Endodermal cell (in vitro differentiated cells): ENCODE results near the gene VSTM4. TPM values are rescaled to one million over a fixed set of nuclear protein-coding genes. Genes with fewer than 3 reads are reported as not detected.

Source experiments
- DNase-seq: peaks from one replicate; pipeline ENCODE4 v3.0.0-alpha.2; 2017
- H3K27ac ChIP-seq: 2 replicates; pipeline ENCODE4 v1.5.1; 2013; ENCODE audit warnings: mild to moderate bottlenecking, low read depth, low read length, moderate library complexity
- H3K27me3 ChIP-seq: 2 replicates; pipeline ENCODE4 v1.6.1; 2013; ENCODE audit warnings: mild to moderate bottlenecking, low read length, moderate library complexity; ENCODE audit not compliant: insufficient read depth, control insufficient read depth, poor library complexity, severe bottlenecking
- H3K36me3 ChIP-seq: 2 replicates; pipeline ENCODE4 v1.7.0; 2013; ENCODE audit warnings: mild to moderate bottlenecking, low read length, moderate library complexity; ENCODE audit not compliant: control insufficient read depth, insufficient read depth
- H3K4me1 ChIP-seq: one replicate; pipeline ENCODE4 v1.7.0; 2013; ENCODE audit warnings: low read length; ENCODE audit not compliant: control insufficient read depth, insufficient read depth
- H3K4me3 ChIP-seq: 2 replicates; pipeline ENCODE4 v1.5.1; 2013; ENCODE audit warnings: mild to moderate bottlenecking, low read length, moderate library complexity
- H3K9ac ChIP-seq: 2 replicates; pipeline ENCODE4 v1.6.1; 2013; ENCODE audit warnings: mild to moderate bottlenecking, low read length, moderate library complexity; ENCODE audit not compliant: poor library complexity, severe bottlenecking; ENCODE audit errors: extremely low read depth
- H3K9me3 ChIP-seq: 2 replicates; pipeline ENCODE4 v1.6.1; 2013; ENCODE audit warnings: mild to moderate bottlenecking, low read length, moderate library complexity; ENCODE audit not compliant: control insufficient read depth
- H3K27ac Mint-ChIP-seq: 2 replicates; pipeline ENCODE4 v1.8.0; 2020; ENCODE audit warnings: mixed read lengths
- H3K27me3 Mint-ChIP-seq: 2 replicates; pipeline ENCODE4 v1.8.0; 2021; ENCODE audit warnings: mild to moderate bottlenecking, mixed read lengths; ENCODE audit not compliant: insufficient read depth
- H3K36me3 Mint-ChIP-seq: 2 replicates; pipeline ENCODE4 v1.8.0; 2020; ENCODE audit warnings: low read depth, mixed read lengths
- H3K4me1 Mint-ChIP-seq: 2 replicates; pipeline ENCODE4 v1.8.0; 2020; ENCODE audit warnings: mixed read lengths
- H3K4me3 Mint-ChIP-seq: 2 replicates; pipeline ENCODE4 v1.8.0; 2020; ENCODE audit warnings: mild to moderate bottlenecking, moderate library complexity, mixed read lengths
- H3K9me3 Mint-ChIP-seq: 2 replicates; pipeline ENCODE4 v1.8.0; 2020; ENCODE audit warnings: mild to moderate bottlenecking, mixed read lengths
- WGBS, 2 experiments: methylation state at CpG; one replicate each; pipeline versions ENCODE4 v1.1.5 to v1.1.7; 2013; ENCODE audit warnings: missing lambda C conversion rate in 2 of 2, mixed read lengths in 1 of 2; ENCODE audit not compliant: insufficient coverage in 1 of 2, insufficient read length in 1 of 2; 5-methylcytosine and 5-hydroxymethylcytosine counted together
- microRNA-seq: library from miRNA; unstranded; fragments of <30 nt; microRNA quantifications from one replicate; pipeline ENCODE4 v1.2.0, GENCODE V29; 2020; ENCODE audit warnings: borderline microRNAs expressed
- total RNA-seq, 2 donors: library from RNA; stranded (reverse); fragmentation: NEBNext Ultra II Directional in 1 of 2; extraction: Animal tissue kit (Norgen Biotek cat#: 25700) in 1 of 2; gene quantifications; 2 replicates in 1 of 2; 3 replicates in 1 of 2; pipeline ENCODE4 v1.2.1, GENCODE V29; 2021
- TF ChIP-seq, protein P1 (sequence below): fragments of 200-600 bp; sonication (generic); conservative IDR thresholded peaks from 2 replicates; pipeline ENCODE4 v1.5.0; 2021; ENCODE audit warnings: antibody characterized with exemption, mild to moderate bottlenecking

The VSTM4 gene
- total RNA-seq, 2 donors from 2014 or later, result 0.51 to 0.77 TPM

DNA sequence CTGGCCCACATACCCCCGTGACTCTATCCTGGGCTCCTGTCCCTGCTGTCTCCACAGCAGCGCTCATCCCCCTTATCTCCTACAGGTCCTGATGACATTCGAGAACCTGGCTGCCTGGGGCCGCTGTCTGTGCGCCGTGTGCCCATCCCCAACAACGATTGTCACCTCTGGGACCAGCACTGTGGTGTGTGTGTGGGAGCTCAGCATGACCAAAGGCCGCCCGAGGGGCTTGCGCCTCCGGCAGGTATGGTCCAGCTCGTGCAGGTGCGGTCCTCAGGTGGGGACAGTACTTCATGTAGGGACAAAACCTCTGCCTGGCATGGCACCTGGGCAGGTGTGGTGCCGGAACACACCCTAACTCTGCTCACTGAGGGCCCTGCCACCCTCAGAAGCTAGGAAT, 145.3 kb downstream of the VSTM4 start:
- H3K9me3 Mint-ChIP-seq, result no peaks in the 10 kb centered on the region
- H3K27ac Mint-ChIP-seq, result no peak overlapping the region
- no peaks in the 10 kb centered on the region for H3K4me1 ChIP-seq
- H3K4me3 ChIP-seq, result no peak overlapping the region
- peaks cover 12% of the 10 kb centered on the region for H3K27me3 ChIP-seq
- H3K36me3 ChIP-seq, result no peaks in the 10 kb centered on the region
- TF ChIP-seq, protein P1, sequence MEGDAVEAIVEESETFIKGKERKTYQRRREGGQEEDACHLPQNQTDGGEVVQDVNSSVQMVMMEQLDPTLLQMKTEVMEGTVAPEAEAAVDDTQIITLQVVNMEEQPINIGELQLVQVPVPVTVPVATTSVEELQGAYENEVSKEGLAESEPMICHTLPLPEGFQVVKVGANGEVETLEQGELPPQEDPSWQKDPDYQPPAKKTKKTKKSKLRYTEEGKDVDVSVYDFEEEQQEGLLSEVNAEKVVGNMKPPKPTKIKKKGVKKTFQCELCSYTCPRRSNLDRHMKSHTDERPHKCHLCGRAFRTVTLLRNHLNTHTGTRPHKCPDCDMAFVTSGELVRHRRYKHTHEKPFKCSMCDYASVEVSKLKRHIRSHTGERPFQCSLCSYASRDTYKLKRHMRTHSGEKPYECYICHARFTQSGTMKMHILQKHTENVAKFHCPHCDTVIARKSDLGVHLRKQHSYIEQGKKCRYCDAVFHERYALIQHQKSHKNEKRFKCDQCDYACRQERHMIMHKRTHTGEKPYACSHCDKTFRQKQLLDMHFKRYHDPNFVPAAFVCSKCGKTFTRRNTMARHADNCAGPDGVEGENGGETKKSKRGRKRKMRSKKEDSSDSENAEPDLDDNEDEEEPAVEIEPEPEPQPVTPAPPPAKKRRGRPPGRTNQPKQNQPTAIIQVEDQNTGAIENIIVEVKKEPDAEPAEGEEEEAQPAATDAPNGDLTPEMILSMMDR, result no peak
- no peak overlapping the region for H3K9ac ChIP-seq
- H3K27me3 Mint-ChIP-seq, result peaks cover 3% of the 10 kb centered on the region
- H3K4me3 Mint-ChIP-seq, result no peak overlapping the region
- no peaks in the 10 kb centered on the region for H3K9me3 ChIP-seq
- DNase-seq, result no peak
- WGBS, 2 experiments, result 89 to 94% methylated on average over 3 to 14 of the region's 14 CpGs
- no peaks in the 10 kb centered on the region for H3K4me1 Mint-ChIP-seq
- no peak overlapping the region for H3K27ac ChIP-seq
- no peaks in the 10 kb centered on the region for H3K36me3 Mint-ChIP-seq

DNA sequence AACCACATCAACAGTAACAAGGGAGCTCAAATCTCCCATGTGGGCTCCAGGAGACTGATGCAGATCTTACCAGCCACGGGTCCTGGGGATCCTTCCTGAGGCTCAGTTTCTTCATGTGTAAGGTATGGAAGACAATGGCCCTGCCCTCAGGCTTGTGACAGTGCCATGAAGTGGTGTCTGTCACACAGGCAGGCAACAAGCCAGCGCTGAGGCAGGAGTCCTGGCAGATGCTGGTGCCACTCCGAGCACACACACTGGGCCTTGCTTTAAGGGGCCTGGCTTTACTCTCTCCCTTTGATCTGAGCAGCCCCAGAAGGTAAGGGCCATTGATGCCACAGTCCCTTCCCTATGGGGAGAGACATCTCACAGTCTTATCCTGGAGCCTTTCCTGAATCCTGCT, 147.3 kb downstream of the VSTM4 start:
- Histone ChIP-seq H3K27me3 (peaks cover 22% of the 10 kb centered on the region), H3K9me3 (no peaks in the 10 kb centered on the region), H3K27ac (no peak overlapping the region), H3K9ac (no peak overlapping the region), H3K36me3 (no peaks in the 10 kb centered on the region), H3K4me1 (no peaks in the 10 kb centered on the region), H3K4me3 (no peak overlapping the region)
- Mint-ChIP-seq H3K27ac (no peak overlapping the region), H3K27me3 (peaks cover 5% of the 10 kb centered on the region), H3K4me1 (no peaks in the 10 kb centered on the region), H3K36me3 (no peaks in the 10 kb centered on the region), H3K4me3 (no peak overlapping the region), H3K9me3 (no peaks in the 10 kb centered on the region)
- TF ChIP-seq, protein P1, result no peak
- no peak for DNase-seq
- WGBS, 2 experiments, result 88 to 91% methylated on average over 3 of the region's 3 CpGs

DNA sequence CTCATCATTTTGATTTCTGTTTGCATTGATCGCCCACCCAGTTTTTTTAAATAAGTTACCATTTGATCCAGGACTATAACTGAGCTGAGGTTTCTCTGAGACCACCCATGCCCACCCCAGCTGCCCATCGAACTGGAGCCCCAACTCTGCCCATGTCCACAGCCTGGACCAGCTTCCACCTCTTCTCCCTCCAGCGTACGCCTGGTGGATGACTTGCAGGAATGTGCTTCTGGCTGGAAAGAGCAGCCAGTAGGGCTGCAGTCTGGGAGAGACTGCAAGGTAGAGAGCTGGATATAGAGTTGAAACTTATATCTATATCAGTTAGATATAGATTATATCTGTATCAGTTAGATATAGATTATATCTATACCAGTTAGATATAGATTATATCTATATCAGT, 149.9 kb downstream of the VSTM4 start:
- WGBS, 2 experiments, result 86 to 92% methylated on average over 1 to 4 of the region's 4 CpGs
- H3K27me3 Mint-ChIP-seq, result peaks cover 9% of the 10 kb centered on the region
- no peaks in the 10 kb centered on the region for H3K4me1 ChIP-seq

More for the DNA sequence above, 149.9 kb downstream of the VSTM4 start:
- Histone ChIP-seq H3K4me3 (no peak overlapping the region), H3K9ac (no peak overlapping the region), H3K27ac (no peak overlapping the region), H3K36me3 (no peaks in the 10 kb centered on the region), H3K9me3 (no peaks in the 10 kb centered on the region), H3K27me3 (peaks cover 36% of the 10 kb centered on the region)
- TF ChIP-seq, protein P1, result no peak
- no peak overlapping the region for H3K4me3 Mint-ChIP-seq
- H3K9me3 Mint-ChIP-seq, result no peaks in the 10 kb centered on the region
- no peak for DNase-seq
- no peaks in the 10 kb centered on the region for H3K36me3 Mint-ChIP-seq
- no peaks in the 10 kb centered on the region for H3K4me1 Mint-ChIP-seq
- no peak overlapping the region for H3K27ac Mint-ChIP-seq

Small RNA genes within 50 kb of the gene (microRNA-seq; reads per million reads assigned to microRNA genes)
- gene MIR4294, result not detected

Other genes starting within 250 kb of the VSTM4 start
- not detected for gene LRRC18, start 175.7 kb downstream of the VSTM4 start, total RNA-seq
- not detected for gene FAM170B, start 18.5 kb upstream of the VSTM4 start, total RNA-seq
- gene TMEM273, start 72.9 kb upstream of the VSTM4 start, total RNA-seq, result not detected
- gene C10orf71, start 183.6 kb upstream of the VSTM4 start, total RNA-seq, result under 1 TPM in 1 of 2 donors, not detected in 1; 0.15 TPM